ENCODE results near the gene ENDOV.

The ENDOV gene

GRCh38 chr17:80384078-80384960, 30.6 kb upstream of the ENDOV start:
- Histone ChIP-seq H3K9me2 (replicated peaks; ENCODE audit: low read depth, low read length) (no peaks in the 10 kb centered on the region), H3K9me3 (ENCODE audit: insufficient read depth, low read depth, low read length) (no peaks in the 10 kb centered on the region), H3F3A (ENCODE audit: low read depth) (no peaks in the 10 kb centered on the region), H4K20me1 (ENCODE audit: insufficient read depth, low read length, poor library complexity, severe bottlenecking) (peaks cover 2% of the 10 kb centered on the region), H3K36me3 (ENCODE audit: insufficient read depth, low read length) (peaks cover 71% of the 10 kb centered on the region; the same call in 1 of the 2 replicates), H3K4me1 (ENCODE audit: insufficient read depth, low read length, poor library complexity, severe bottlenecking) (no peaks in the 10 kb centered on the region), H3K27me3 (ENCODE audit: insufficient read depth, low read length, poor library complexity, severe bottlenecking) (no peaks in the 10 kb centered on the region), H2AFZ (ENCODE audit: low read length) (no peak overlapping the region), H3K4me2 (ENCODE audit: low read depth, low read length, poor library complexity, severe bottlenecking) (no peak overlapping the region), H3K9ac (ENCODE audit: low read depth, low read length, poor library complexity, severe bottlenecking) (no peak overlapping the region), H3K79me2 (ENCODE audit: insufficient read depth, low read length) (no peaks in the 10 kb centered on the region), H3K4me3 (ENCODE audit: low read length, poor library complexity, severe bottlenecking) (no peak overlapping the region)
- no peak for TF ChIP-seq EZH2phosphoT487 (IDR thresholded peaks at IDR 0.05; ENCODE audit: borderline replicate concordance)

DNA sequence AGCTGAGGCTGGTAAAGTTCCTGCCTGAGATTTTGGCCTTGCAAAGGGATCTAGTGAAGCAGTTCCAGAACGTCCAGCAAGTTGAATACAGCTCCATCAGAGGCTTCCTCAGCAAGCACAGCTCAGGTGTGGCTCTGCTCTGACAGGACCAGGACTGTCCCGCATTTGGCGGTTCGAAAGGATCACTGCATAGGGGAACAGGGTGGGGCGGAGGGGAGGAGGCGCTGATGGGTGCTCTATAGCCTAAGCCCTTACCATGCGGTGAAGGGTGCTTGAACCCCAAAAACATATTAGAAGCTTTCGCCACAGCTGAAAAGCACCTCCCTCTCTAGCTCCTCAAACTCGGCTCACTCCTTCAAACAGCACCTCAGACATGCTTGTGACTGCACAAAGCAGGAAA, 29.9 kb upstream of the ENDOV start:
- Histone ChIP-seq H3K4me1 (ENCODE audit: insufficient read depth, low read length, poor library complexity, severe bottlenecking) (no peaks in the 10 kb centered on the region), H3K36me3 (ENCODE audit: insufficient read depth, low read length) (peaks cover 71% of the 10 kb centered on the region; the same call in 1 of the 2 replicates), H3K4me3 (ENCODE audit: low read length, poor library complexity, severe bottlenecking) (no peak overlapping the region), H4K20me1 (ENCODE audit: insufficient read depth, low read length, poor library complexity, severe bottlenecking) (peaks cover 2% of the 10 kb centered on the region), H3K9ac (ENCODE audit: low read depth, low read length, poor library complexity, severe bottlenecking) (no peak overlapping the region), H3K27me3 (ENCODE audit: insufficient read depth, low read length, poor library complexity, severe bottlenecking) (no peaks in the 10 kb centered on the region), H3K9me3 (ENCODE audit: insufficient read depth, low read depth, low read length) (no peaks in the 10 kb centered on the region), H3K4me2 (ENCODE audit: low read depth, low read length, poor library complexity, severe bottlenecking) (no peak overlapping the region), H3F3A (ENCODE audit: low read depth) (no peaks in the 10 kb centered on the region), H3K9me2 (replicated peaks; ENCODE audit: low read depth, low read length) (no peaks in the 10 kb centered on the region), H3K79me2 (ENCODE audit: insufficient read depth, low read length) (no peaks in the 10 kb centered on the region), H2AFZ (ENCODE audit: low read length) (no peak overlapping the region)
- no peak for TF ChIP-seq EZH2phosphoT487 (IDR thresholded peaks at IDR 0.05; ENCODE audit: borderline replicate concordance)
- no peak for TF ChIP-seq CTCF (conservative IDR thresholded peaks at IDR 0.05; ENCODE audit: low read length)

DNA sequence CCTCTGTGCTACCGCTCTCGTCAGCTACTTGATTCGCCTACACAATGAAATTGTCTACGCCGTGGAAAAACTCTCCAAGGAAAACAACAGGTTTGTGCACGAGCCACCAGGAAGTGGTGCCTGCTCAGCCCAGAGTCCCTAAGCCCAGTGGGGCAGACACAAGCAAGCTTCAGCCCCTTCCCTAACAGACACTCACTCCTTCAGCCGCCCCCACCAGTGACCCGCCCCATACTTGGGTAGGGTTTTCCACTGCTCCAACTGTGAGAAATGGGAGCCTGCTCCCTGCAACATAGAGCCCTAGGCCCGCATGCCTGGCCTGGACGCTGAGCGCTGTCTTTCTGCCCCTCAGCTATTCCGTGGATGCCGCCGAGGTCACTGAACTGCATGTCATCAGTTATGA, 28.6 kb upstream of the ENDOV start:
- peaks cover 2% of the 10 kb centered on the region for H4K20me1 ChIP-seq (ENCODE audit: insufficient read depth, low read length, poor library complexity, severe bottlenecking)
- H3K9me3 ChIP-seq (ENCODE audit: insufficient read depth, low read depth, low read length): no peaks in the 10 kb centered on the region
- H3K9me2 ChIP-seq (replicated peaks; ENCODE audit: low read depth, low read length): no peaks in the 10 kb centered on the region
- H3K36me3 ChIP-seq (ENCODE audit: insufficient read depth, low read length): peaks cover 62% of the 10 kb centered on the region; the same call in 1 of the 2 replicates
- no peak overlapping the region for H3K4me3 ChIP-seq (ENCODE audit: low read length, poor library complexity, severe bottlenecking)
- H3K27me3 ChIP-seq (ENCODE audit: insufficient read depth, low read length, poor library complexity, severe bottlenecking): no peaks in the 10 kb centered on the region
- no peak overlapping the region for H3K9ac ChIP-seq (ENCODE audit: low read depth, low read length, poor library complexity, severe bottlenecking)
- no peak overlapping the region for H3K4me2 ChIP-seq (ENCODE audit: low read depth, low read length, poor library complexity, severe bottlenecking)
- no peak overlapping the region for H2AFZ ChIP-seq (ENCODE audit: low read length)
- TF ChIP-seq EZH2phosphoT487 (IDR thresholded peaks at IDR 0.05; ENCODE audit: borderline replicate concordance): no peak
- TF ChIP-seq CTCF (conservative IDR thresholded peaks at IDR 0.05; ENCODE audit: low read length): no peak
- no peaks in the 10 kb centered on the region for H3F3A ChIP-seq (ENCODE audit: low read depth)
- H3K79me2 ChIP-seq (ENCODE audit: insufficient read depth, low read length): no peaks in the 10 kb centered on the region
- no peaks in the 10 kb centered on the region for H3K4me1 ChIP-seq (ENCODE audit: insufficient read depth, low read length, poor library complexity, severe bottlenecking)

All from Loucy (cell line).